IMR-90 (cell line): ENCODE results near the gene LUC7L3. TPM values are rescaled to one million over a fixed set of nuclear protein-coding genes. Genes with fewer than 3 reads are reported as not detected.

ENCODE experiments used
- ATAC-seq: fragments of 200-7000 bp; cut with Tn5 transposase; 2 replicates; pipeline ENCODE4 v1.9.1; 2020; ENCODE audit warnings: low read depth, mild to moderate bottlenecking, moderate library complexity
- BruUV-seq: library from RNA; stranded (reverse); fragments of 400-500 nt; replicated peaks from 2 replicates; lab custom pipeline; 2021; lab: Mats Ljungman, UMichigan
- CTCF ChIA-PET: fragments of 300-600 bp; formaldehyde crosslinking; extraction: SDS; loops from one replicate; lab custom pipeline; 2021; ENCODE audit warnings: antibody characterized with exemption; lab: Yijun Ruan, JAX
- POLR2A ChIA-PET: fragments of 300-600 bp; sonication (Branson Sonifier 250); formaldehyde crosslinking; loops from one replicate; lab custom pipeline; 2022; ENCODE audit warnings: antibody characterized with exemption; ENCODE audit not compliant: unreplicated experiment; lab: Charles Lee
- DNase-seq: peaks from one replicate; pipeline ENCODE4 v3.0.0; 2013
- H2AFZ ChIP-seq: replicated peaks from 2 replicates; pipeline ENCODE3; 2013; ENCODE audit warnings: low read length, mild to moderate bottlenecking; ENCODE audit not compliant: poor library complexity
- H2AK5ac ChIP-seq: 2 replicates; pipeline ENCODE4 v1.6.1; 2013; ENCODE audit warnings: low read depth, low read length, inconsistent platforms
- H2AK9ac ChIP-seq: replicated peaks from 2 replicates; pipeline ENCODE3; 2013; ENCODE audit warnings: mild to moderate bottlenecking, low read depth, low read length, moderate library complexity; ENCODE audit not compliant: poor library complexity
- H2BK120ac ChIP-seq: 2 replicates; pipeline ENCODE4 v1.6.1; 2013; ENCODE audit warnings: low read depth, low read length, inconsistent platforms
- H2BK15ac ChIP-seq: 3 replicates; pipeline ENCODE4 v1.6.1; 2013; ENCODE audit warnings: low read depth, low read length, inconsistent platforms
- H2BK20ac ChIP-seq: 2 replicates; pipeline ENCODE4 v1.6.1; 2013; ENCODE audit warnings: low read depth, mild to moderate bottlenecking, inconsistent platforms, low read length, moderate library complexity
- H2BK5ac ChIP-seq: 2 replicates; pipeline ENCODE4 v1.6.1; 2013; ENCODE audit warnings: mild to moderate bottlenecking, low read depth, low read length, inconsistent platforms; ENCODE audit not compliant: poor library complexity, severe bottlenecking
- H3K14ac ChIP-seq: replicated peaks from 2 replicates; pipeline ENCODE4 v1.6.1; 2013; ENCODE audit warnings: low read depth, low read length, inconsistent platforms
- H3K18ac ChIP-seq: 2 replicates; pipeline ENCODE4 v1.6.1; 2013; ENCODE audit warnings: low read depth, low read length, control low read depth
- H3K23ac ChIP-seq: 2 replicates; pipeline ENCODE4 v1.6.1; 2013; ENCODE audit warnings: low read depth, low read length, inconsistent platforms
- H3K27ac ChIP-seq: 2 replicates; pipeline ENCODE4 v1.5.1; 2013; ENCODE audit warnings: mild to moderate bottlenecking, control low read depth, low read length; ENCODE audit not compliant: insufficient read depth
- H3K27me3 ChIP-seq: 2 replicates; pipeline ENCODE4 v1.6.1; 2013; ENCODE audit warnings: low read length; ENCODE audit not compliant: control insufficient read depth, insufficient read depth
- H3K36me3 ChIP-seq: 2 replicates; pipeline ENCODE4 v1.6.1; 2013; ENCODE audit warnings: low read length, mixed read lengths; ENCODE audit not compliant: control insufficient read depth, insufficient read depth
- H3K4ac ChIP-seq: 2 replicates; pipeline ENCODE4 v1.6.1; 2013; ENCODE audit warnings: low read depth, low read length, inconsistent platforms
- H3K4me1 ChIP-seq: 2 replicates; pipeline ENCODE4 v1.6.1; 2013; ENCODE audit warnings: low read length, mixed read lengths; ENCODE audit not compliant: control insufficient read depth, insufficient read depth
- H3K4me2 ChIP-seq: 2 replicates; pipeline ENCODE4 v1.6.1; 2013; ENCODE audit warnings: low read depth, mild to moderate bottlenecking, control low read depth, low read length, moderate library complexity
- H3K4me3 ChIP-seq: 2 replicates; pipeline ENCODE4 v1.5.1; 2013; ENCODE audit warnings: low read depth, mild to moderate bottlenecking, control low read depth, low read length, moderate library complexity; ENCODE audit not compliant: insufficient read depth
- H3K56ac ChIP-seq: 2 replicates; pipeline ENCODE4 v1.6.1; 2013; ENCODE audit warnings: low read length, inconsistent platforms; ENCODE audit not compliant: insufficient read depth; ENCODE audit errors: extremely low read depth
- H3K79me1 ChIP-seq, 2 experiments: 2 replicates each; pipeline ENCODE4 v1.6.1; 2013; ENCODE audit warnings: low read length in 2 of 2, inconsistent platforms in 1 of 2, low read depth in 1 of 2
- H3K9ac ChIP-seq: 2 replicates; pipeline ENCODE4 v1.6.1; 2013; ENCODE audit warnings: low read depth, low read length, control low read depth
- H3K9me1 ChIP-seq: 2 replicates; pipeline ENCODE4 v1.6.1; 2013; ENCODE audit warnings: low read length, inconsistent platforms; ENCODE audit not compliant: insufficient read depth
- H3K9me3 ChIP-seq: 2 replicates; pipeline ENCODE4 v1.6.1; 2013; ENCODE audit warnings: low read length; ENCODE audit not compliant: control insufficient read depth, insufficient read depth
- H4K20me1 ChIP-seq: 2 replicates; pipeline ENCODE4 v1.6.1; 2013; ENCODE audit warnings: low read length, inconsistent platforms; ENCODE audit not compliant: insufficient read depth
- H4K5ac ChIP-seq: 2 replicates; pipeline ENCODE4 v1.6.1; 2013; ENCODE audit warnings: mild to moderate bottlenecking, low read depth, low read length, control low read depth
- H4K8ac ChIP-seq, 2 experiments: 2 replicates each; pipeline ENCODE4 v1.6.1; 2013; ENCODE audit warnings: low read depth in 2 of 2, low read length in 2 of 2, control low read depth in 1 of 2, inconsistent platforms in 1 of 2
- H4K91ac ChIP-seq: 2 replicates; pipeline ENCODE4 v1.6.1; 2013; ENCODE audit warnings: low read depth, low read length, inconsistent platforms; ENCODE audit not compliant: insufficient read depth
- BHLHE40 ChIP-seq: fragments of 150-350 bp; IDR thresholded peaks from 2 replicates; pipeline ENCODE4 v1.6.1; 2016; ENCODE audit warnings: mild to moderate bottlenecking, low read depth, low read length
- CEBPB ChIP-seq: IDR thresholded peaks from 2 replicates; pipeline ENCODE4 v1.6.1; 2012; ENCODE audit warnings: low read depth, low read length, improper control_type of control experiment
- CHD1 ChIP-seq: IDR thresholded peaks from 2 replicates; pipeline ENCODE4 v1.6.1; 2012; ENCODE audit warnings: low read depth, low read length, improper control_type of control experiment
- ELK1 ChIP-seq: fragments of 150-350 bp; IDR thresholded peaks from 2 replicates; pipeline ENCODE4 v1.6.1; 2016; ENCODE audit warnings: low read depth, mild to moderate bottlenecking, low read length, moderate library complexity, borderline replicate concordance
- FOS ChIP-seq: fragments of 150-350 bp; IDR thresholded peaks from 2 replicates; pipeline ENCODE4 v1.6.1; 2016; ENCODE audit warnings: low read depth, low read length
- MAZ ChIP-seq: IDR thresholded peaks from 2 replicates; pipeline ENCODE4 v1.6.1; 2012; ENCODE audit warnings: low read depth, mild to moderate bottlenecking, low read length, improper control_type of control experiment, moderate library complexity, borderline replicate concordance
- MXI1 ChIP-seq: IDR thresholded peaks from 2 replicates; pipeline ENCODE4 v1.6.1; 2012; ENCODE audit warnings: low read depth, mild to moderate bottlenecking, low read length, moderate library complexity, borderline replicate concordance
- NFE2L2 ChIP-seq: fragments of 150-350 bp; IDR thresholded peaks from 2 replicates; pipeline ENCODE4 v1.6.1; 2016; ENCODE audit warnings: low read depth, mild to moderate bottlenecking, low read length
- POLR2A ChIP-seq: IDR thresholded peaks from 2 replicates; pipeline ENCODE4 v1.6.1; 2012; ENCODE audit warnings: mild to moderate bottlenecking, low read depth, low read length
- RAD21 ChIP-seq: IDR thresholded peaks from 2 replicates; pipeline ENCODE4 v1.6.1; 2012; ENCODE audit warnings: low read length, improper control_type of control experiment
- RFX5 ChIP-seq: IDR thresholded peaks from 2 replicates; pipeline ENCODE4 v1.8.0; 2012; ENCODE audit warnings: low read depth, mild to moderate bottlenecking, low read length, moderate library complexity
- SMC3 ChIP-seq: fragments of 150-350 bp; IDR thresholded peaks from 2 replicates; pipeline ENCODE4 v1.6.1; 2016; ENCODE audit warnings: low read depth, mild to moderate bottlenecking, antibody characterized with exemption, low read length, moderate library complexity
- USF2 ChIP-seq: fragments of 150-350 bp; IDR thresholded peaks from 2 replicates; pipeline ENCODE4 v1.6.1; 2017; ENCODE audit warnings: mild to moderate bottlenecking, antibody characterized with exemption, low read length, low read depth
- WGBS, 2 experiments: methylation state at CpG; one replicate each; pipeline versions ENCODE4 v1.1.5 to v1.1.7; 2013; ENCODE audit warnings: missing lambda C conversion rate in 2 of 2; ENCODE audit not compliant: insufficient read length in 1 of 2; ENCODE audit errors: extremely low coverage in 2 of 2; 5-methylcytosine and 5-hydroxymethylcytosine counted together
- dilution Hi-C: fragments of 300-500 bp; cut with HindIII; formaldehyde crosslinking; loops from one replicate; pipeline ENCODE4 v1.14.3; 2018; ENCODE audit warnings: low sequenced_read_pairs; ENCODE audit not compliant: unreplicated experiment
- in situ Hi-C: fragments of 300-500 bp; cut with MboI; formaldehyde crosslinking; loops from 3 replicates; pipeline ENCODE4 v1.14.3; 2019; ENCODE audit warnings: low sequenced_read_pairs, inconsistent platforms, mixed read lengths
- intact Hi-C: fragments of 100-400 bp; cut with micrococcal nuclease; formaldehyde crosslinking; loops from 2 replicates; pipeline ENCODE4 v1.10.0; 2022
- polyA plus RNA-seq, 3 experiments: library from polyadenylated mRNA; depleted of rRNA; stranded (reverse); fragments of >200 nt; gene quantifications; 2 replicates each; pipeline ENCODE4 v1.2.3, GENCODE V29; 2012; ENCODE audit warnings: low replicate concordance in 1 of 3
- total RNA-seq: library from RNA; depleted of rRNA; stranded (reverse); fragments of >200 nt; gene quantifications from 2 replicates; pipeline ENCODE4 v1.2.3, GENCODE V29; 2012
- TF ChIP-seq, protein P1 (sequence below): conservative IDR thresholded peaks from 2 replicates; pipeline ENCODE4 v1.5.1; 2012; ENCODE audit warnings: mild to moderate bottlenecking, low read depth, low read length, improper control_type of control experiment

Gene LUC7L3
- total and polyA plus RNA-seq, 2 of the 4 experiments (the other 2 are of a cell fraction), result 17.7 to 44.7 TPM

DNA sequence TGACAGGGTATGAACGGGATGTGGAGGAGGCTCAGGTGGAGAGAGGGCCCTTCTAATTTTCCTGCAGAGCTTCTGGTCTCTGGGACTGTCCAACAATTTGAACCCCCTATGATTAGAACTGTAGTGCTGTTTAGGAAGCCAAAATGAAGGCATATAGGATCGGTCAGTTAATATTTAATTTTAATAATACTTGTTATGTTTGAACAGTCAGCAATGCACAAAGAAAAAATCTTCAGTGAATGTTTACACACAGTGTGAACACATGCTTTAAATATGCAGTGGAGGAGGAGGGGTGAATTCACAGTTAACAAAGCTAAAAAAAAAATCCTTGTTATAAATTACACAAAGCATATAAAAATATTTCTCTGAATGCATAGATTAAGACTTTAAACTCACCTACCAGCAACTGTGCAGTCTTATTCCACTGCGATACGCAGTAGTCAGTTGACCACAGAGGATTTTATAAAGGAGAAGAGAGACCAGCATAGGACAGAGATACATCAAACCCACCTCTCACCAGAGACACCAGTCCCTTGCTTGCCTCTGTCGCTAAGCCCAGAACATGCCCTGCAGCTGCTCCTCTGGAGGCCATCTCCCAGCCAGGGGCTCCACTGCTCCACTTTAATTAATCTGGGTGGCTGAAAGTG is 26.2 kb upstream of the LUC7L3 start:
- Histone ChIP-seq H4K91ac (peak overlapping the region; percentile 78; the same call in 1 of the 2 replicates), H3K14ac (peak overlapping the region; percentile 85), H3K9me1 (peaks cover 26% of the 10 kb centered on the region), H2AK5ac (peak overlapping the region; percentile 86; the same call in 1 of the 2 replicates), H3K56ac (peak overlapping the region; percentile 26; the same call in 1 of the 2 replicates), H3K9me3 (no peaks in the 10 kb centered on the region), H3K79me1 (peaks cover 0 to 26% of the 10 kb centered on the region in 2 experiments; a peak in 2 of 4 replicates), H3K27me3 (no peaks in the 10 kb centered on the region), H2BK15ac (peak overlapping the region; percentile 92; the same call in 1 of the 3 replicates), H2AK9ac (peak overlapping the region; percentile 74), H2BK5ac (peak overlapping the region; percentile 96), H3K4me1 (peaks cover 43% of the 10 kb centered on the region), H3K4ac (peak overlapping the region; percentile 92), H2AFZ (peak overlapping the region; percentile 5), H3K4me2 (peak overlapping the region; percentile 61), H3K18ac (peak overlapping the region; percentile 97), H3K4me3 (no peak overlapping the region), H4K5ac (peak overlapping the region; percentile 68), H3K36me3 (peaks cover 22% of the 10 kb centered on the region), H4K20me1 (peaks cover 4% of the 10 kb centered on the region; the same call in 1 of the 2 replicates), H2BK20ac (peak overlapping the region; percentile 87), H3K9ac (peak overlapping the region; percentile 51; the same call in 1 of the 2 replicates), H2BK120ac (peak overlapping the region; percentile 76), H3K27ac (peak overlapping the region; percentile 89), H4K8ac (peak overlapping the region in 1 of 2 experiments; percentile 71; a peak in 2 of 4 replicates), H3K23ac (peak overlapping the region; percentile 53)
- no peak for TF ChIP-seq POLR2A
- TF ChIP-seq CHD1, result no peak
- TF ChIP-seq MXI1, result no peak
- no peak for TF ChIP-seq MAZ
- TF ChIP-seq FOS, result no peak
- TF ChIP-seq RAD21, result no peak
- TF ChIP-seq NFE2L2, result no peak
- TF ChIP-seq CEBPB, result no peak
- no peak for TF ChIP-seq BHLHE40
- TF ChIP-seq, protein P1, sequence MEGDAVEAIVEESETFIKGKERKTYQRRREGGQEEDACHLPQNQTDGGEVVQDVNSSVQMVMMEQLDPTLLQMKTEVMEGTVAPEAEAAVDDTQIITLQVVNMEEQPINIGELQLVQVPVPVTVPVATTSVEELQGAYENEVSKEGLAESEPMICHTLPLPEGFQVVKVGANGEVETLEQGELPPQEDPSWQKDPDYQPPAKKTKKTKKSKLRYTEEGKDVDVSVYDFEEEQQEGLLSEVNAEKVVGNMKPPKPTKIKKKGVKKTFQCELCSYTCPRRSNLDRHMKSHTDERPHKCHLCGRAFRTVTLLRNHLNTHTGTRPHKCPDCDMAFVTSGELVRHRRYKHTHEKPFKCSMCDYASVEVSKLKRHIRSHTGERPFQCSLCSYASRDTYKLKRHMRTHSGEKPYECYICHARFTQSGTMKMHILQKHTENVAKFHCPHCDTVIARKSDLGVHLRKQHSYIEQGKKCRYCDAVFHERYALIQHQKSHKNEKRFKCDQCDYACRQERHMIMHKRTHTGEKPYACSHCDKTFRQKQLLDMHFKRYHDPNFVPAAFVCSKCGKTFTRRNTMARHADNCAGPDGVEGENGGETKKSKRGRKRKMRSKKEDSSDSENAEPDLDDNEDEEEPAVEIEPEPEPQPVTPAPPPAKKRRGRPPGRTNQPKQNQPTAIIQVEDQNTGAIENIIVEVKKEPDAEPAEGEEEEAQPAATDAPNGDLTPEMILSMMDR, result no peak
- no peak for TF ChIP-seq ELK1
- TF ChIP-seq USF2, result no peak
- TF ChIP-seq RFX5, result no peak
- TF ChIP-seq SMC3, result no peak
- dilution Hi-C loops, result no loop called here
- DNase-seq, result peak; percentile 70
- intact Hi-C loops, result no loop called here
- BruUV-seq, result no TSS peak
- in situ Hi-C loops, result loop anchor here (5.0 to 10.0 kb wide), 2 partner anchors 146 to 208 kb away; partner anchors contain the start of gene SPATA20
- CTCF ChIA-PET, result interaction anchor here (2.4 kb wide), 1 partner anchor 142 kb away, joined by 9 read pairs; no protein-coding TSS in a partner anchor
- peak; percentile 55 for ATAC-seq
- WGBS, 2 experiments, result no CpG with 5 or more reads among the region's 5 CpGs
- POLR2A ChIA-PET, result no interaction called here
